ENCODE measurements around the gene RYR2.

DNA sequence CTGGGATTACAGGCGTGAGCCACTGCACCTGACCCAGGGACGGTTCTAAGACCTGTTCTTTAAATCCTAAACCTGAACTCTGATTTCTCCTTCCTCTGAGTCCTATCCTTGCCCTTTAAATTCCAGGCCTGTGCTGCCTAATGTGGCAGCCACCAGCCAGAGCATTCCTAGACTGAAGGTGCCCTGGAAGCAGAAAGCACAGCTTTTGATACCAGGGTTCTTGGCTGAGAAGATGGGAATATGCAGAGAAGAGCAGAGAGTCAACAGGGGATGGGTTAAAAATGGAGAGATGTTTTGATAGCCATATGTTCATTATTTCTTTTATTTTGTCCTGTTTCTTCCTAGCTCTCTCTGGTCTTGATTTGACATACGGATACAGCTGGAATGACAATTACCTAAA lies 49.7 kb downstream of the RYR2 start:
- TF ChIP-seq, protein P1, sequence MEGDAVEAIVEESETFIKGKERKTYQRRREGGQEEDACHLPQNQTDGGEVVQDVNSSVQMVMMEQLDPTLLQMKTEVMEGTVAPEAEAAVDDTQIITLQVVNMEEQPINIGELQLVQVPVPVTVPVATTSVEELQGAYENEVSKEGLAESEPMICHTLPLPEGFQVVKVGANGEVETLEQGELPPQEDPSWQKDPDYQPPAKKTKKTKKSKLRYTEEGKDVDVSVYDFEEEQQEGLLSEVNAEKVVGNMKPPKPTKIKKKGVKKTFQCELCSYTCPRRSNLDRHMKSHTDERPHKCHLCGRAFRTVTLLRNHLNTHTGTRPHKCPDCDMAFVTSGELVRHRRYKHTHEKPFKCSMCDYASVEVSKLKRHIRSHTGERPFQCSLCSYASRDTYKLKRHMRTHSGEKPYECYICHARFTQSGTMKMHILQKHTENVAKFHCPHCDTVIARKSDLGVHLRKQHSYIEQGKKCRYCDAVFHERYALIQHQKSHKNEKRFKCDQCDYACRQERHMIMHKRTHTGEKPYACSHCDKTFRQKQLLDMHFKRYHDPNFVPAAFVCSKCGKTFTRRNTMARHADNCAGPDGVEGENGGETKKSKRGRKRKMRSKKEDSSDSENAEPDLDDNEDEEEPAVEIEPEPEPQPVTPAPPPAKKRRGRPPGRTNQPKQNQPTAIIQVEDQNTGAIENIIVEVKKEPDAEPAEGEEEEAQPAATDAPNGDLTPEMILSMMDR (IDR thresholded peaks at IDR 0.05; ENCODE audit: poor library complexity) = no peak
- TF ChIP-seq EZH2 (IDR thresholded peaks at IDR 0.05; ENCODE audit: borderline replicate concordance) = no peak

Data from hepatocyte (in vitro differentiated cells).